ENCODE measurements around the gene OR2B2.

DNA sequence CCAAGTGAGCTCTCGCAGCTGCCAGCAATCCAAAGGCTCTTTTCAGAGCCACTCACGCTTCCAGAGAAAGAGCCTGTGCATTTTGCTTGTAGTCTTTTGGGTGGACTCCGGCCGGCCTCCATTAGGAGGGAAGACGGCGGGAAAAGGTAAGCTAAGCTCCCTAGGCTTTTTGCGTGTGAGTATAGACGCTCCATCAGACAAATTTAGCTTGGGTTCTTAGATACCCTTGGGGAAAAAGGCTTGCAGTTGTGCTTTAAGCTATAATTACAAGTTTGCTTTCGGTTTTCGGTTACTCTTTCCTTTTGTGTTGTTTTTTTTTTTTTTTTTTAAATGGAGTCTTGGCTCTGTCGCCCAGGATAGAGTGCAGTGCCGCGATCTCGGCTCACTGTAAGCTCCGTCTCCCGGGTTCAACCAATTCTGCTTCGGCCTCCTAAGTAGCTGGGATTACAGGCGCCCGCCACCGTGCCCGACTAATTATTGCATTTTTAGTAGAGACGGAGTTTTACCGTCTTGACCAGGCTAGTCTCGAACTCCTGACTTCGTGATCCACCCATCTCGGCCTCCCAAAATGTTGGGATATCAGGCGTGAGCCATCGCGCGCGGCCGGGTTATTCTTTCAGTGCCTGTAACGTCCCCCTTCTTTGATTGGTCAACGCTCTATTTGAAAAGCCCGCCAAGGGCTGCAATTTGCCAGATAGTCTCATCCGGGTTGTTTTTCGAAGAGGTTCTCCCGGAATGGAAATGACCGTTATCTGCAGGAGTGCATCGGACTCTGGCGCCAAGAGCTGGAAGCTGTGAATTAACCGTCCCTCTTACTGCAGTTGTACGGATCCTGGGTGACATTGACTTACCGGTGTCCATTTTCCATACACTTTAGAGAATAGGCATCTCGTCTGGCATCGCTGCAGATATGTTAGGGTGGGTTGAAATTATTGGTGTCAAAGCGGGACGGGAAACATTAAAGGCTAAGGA lies 18.1 kb downstream of the OR2B2 start:
- TF ChIP-seq CTCF (IDR thresholded peaks at IDR 0.05; ENCODE audit: insufficient read depth, low read length, poor library complexity, severe bottlenecking), result no peak
- no peak for TF ChIP-seq EZH2phosphoT487 (conservative IDR thresholded peaks at IDR 0.05; ENCODE audit: low read length)
